NCI-H748 (cell line): ENCODE data around the gene AMN1.
"Not testable (repeated sequence)": the region's sequence is repeated elsewhere in the genome, so short reads cannot be mapped to it uniquely, and the experiment has no call there.

Source experiments
- DNase-seq: peaks from one replicate; lab custom pipeline; 2025; ENCODE audit not compliant: unreplicated experiment; lab: John Stamatoyannopoulos, UW

AMN1 gene

DNA sequence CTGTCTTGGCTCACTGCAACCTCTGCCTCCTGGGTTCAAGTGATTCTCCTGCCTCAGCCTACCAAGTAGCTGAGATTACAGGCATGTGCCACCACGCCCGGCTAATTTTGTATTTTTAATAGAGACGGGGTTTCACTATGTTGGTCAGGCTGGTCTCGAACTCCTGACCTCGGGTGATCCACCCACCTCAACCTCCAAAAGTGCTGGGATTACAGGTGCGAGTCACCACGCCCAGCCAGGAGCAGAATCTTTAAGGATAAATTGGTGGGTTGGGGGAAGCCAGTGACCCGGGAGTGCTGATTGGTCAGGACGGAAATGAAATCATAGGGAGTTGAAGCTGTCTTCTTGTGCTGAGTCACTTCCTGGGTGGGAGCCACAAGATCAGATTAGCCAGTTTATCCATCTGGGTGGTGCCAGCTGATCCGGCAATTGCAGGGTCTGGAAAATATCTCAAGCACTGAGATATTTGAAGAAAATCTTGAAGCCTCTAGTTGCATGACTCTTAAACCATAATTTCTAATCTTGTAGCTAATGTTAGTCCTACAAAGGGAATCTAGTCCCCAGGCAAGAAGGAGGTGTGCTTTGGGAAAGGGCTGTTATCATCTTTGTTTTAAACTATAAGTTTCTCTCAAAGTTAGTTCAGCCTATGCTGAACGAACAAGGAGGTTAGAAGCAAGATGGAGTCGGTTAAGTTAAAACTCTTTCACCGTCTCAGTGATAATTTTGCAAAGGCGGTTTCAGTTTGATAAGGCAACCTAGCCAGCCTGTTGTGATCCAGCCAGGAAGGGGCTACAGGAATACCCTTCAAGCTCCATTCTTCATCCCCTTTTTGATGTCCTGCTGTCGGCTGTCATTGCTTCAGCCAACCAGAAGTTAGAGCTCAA, 5.0 kb upstream of the AMN1 start:
- DNase-seq, result not testable (repeated sequence)

DNA sequence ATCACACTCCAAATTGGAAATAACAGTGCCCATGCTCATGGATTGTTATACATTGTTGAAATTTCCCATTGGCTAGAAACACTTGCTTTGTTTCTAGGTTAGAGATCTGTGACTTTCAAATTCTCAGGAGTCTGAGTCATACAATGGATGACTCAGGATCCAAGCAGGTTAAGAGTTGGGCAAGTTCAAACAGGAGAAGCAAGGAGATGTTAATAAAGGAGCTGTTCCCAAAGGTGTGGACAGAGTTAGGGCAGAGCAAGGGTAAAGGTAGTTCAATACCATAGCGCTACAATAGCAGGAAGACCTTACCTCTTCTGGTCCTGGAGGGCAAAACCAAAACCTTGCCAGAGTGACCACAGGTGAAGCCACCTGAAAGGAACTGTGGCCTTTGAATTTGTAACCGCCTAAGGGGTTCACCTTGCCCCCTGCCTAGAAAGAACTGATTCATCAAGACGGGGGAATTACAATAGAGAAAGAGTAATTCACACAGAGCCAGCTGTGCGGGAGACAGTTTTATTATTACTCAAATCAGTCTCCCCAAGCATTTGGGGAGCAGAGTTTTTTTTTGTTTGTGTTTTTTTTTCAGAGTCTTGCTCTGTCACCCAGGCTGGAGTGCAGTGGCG, 4.2 kb upstream of the AMN1 start:
- no peak for DNase-seq

DNA sequence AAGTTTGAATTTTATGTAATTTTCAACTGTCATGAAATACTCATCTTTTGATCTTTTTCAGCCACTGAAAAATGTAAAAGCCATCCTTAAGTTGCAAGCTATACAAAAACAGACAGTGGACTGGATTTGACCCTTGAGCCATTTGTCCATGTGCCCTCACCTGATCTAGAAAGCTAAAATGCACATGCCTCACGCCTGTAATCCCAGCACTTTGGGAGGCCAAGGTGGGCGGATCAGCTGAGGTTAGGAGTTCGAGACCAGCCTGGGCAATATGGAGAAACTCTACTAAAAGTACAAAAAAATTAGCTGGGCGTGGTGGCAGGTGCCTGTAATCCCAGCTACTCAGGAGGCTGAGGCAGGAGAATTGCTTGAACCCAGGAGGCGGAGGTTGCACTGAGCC, 2.4 kb upstream of the AMN1 start:
- not testable (repeated sequence) for DNase-seq

DNA sequence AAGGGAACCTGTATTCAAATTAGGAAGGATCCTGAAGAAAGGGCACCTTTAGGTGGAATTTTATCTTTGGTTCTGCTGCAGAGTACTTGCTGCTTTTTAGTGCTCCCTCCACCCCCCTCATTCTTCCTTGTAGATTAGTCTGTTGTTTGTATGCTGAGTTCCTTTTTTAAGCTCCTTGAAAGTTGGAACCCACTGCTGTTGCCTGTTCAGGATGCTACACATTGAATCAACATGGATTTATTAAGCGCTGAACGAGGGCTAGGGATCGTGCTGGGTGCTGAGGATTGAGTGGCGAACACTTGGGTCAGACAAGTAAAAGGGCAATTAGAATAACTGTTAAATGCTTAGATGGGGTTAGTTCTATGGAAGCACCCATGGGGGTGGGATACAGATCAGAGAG, 884 bp upstream of the AMN1 start:
- DNase-seq, result peak; percentile 56

DNA sequence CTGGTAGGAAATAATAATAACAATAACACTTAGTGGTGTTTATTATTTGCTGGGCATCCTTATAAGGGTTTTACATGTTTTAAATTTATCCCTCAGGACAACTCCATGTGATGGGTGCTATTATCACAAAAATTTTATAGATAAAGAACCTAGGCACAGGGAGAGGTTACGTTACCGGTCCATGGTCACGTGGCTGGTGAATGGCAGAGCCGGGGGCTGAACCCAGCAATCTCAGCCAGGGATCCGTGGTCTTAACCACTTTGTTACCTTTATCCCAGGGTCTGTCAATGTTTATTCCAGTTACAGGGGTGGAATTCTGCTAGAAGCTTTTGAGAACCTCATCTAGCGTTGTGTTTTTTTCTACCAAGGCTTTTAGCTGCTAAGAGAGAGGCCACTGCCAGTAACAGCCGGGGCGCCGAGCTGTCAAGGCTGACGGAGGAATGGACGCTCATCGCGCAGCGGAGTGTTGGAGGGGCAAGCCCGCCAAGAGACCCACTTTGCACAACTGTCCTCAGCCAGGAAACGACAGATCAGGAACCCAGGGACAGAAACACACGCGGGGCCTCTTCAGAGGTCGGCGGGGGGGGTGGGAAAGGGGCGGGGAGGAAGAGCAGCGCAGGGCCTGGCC, 418 bp downstream of the AMN1 start:
- peak; percentile 76 for DNase-seq

DNA sequence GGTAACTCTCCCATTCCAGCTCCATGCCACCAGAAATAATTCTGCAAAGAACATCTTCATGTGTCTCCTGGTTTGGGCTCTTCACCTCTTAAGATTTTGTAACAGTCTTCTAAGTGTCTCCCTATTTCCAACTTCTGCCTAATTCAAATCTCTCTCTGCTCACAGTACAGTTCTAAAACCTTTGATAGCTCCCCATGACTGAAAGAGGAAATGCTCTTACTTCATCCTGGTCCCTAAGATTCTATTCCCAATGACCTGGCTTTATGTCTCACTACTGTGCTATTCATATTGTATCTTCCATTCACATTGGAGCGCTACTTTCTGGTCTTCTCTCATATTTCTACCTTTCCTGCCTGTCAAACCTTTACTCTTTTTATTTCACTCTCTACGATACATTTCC, 1.6 kb downstream of the AMN1 start:
- DNase-seq, result no peak

DNA sequence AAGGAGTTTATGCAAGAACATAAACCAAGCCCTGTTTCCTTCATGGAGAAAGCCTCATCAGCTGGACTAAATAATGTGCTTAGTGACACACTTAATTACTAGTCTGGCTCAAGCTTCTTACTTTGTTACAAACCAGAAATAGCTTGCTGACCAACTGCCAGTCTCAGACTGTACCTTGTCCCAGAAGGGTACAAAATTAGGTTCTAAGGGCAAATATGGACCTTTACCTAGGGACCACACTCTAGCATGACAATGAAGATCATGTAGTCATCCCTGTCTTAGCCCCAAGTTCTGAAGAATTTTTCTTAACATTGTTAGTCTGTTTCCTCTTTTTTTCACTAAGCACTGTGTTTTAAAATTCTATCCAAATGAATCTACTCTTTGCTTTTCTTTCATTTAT, 2.2 kb downstream of the AMN1 start:
- DNase-seq, result no peak

DNA sequence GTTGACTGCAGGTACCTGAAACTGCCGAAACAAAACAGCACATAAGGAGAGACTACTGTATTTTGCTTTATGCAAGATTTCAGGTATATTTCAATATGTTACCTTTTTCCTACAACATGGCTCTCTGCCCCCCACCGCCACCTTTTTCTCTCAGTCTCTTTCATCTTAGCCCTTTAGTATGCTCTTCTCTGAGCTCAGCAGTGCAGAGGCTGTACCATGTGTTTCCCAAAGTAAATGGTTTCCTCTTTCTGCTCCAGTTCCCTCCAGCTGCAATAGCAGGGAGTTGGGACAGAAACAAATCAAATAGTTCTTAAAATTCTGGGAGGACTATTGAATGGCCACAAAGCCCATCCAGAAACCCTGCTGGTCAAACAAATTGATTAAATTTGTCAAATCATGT, 4.3 kb downstream of the AMN1 start:
- DNase-seq, result no peak

DNA sequence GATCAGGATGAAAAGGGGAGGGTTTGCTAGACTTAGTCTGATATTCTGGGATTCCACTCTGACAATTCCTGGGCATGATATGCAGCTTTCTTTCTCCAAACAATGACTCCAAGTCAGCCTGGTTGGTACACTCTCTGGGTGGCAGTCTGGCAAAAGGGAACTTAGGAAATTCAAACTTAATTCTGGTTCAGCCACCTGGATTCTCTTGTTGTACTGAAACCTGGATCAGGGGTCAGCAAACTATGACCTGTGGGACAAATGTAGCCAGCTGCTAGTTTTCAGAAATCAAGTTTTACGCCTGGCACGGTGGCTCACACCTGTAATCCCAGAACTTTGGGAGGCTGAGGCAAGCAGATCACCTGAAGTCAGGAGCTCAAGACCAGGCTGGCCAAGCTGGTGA, 6.2 kb downstream of the AMN1 start:
- DNase-seq, result no peak

DNA sequence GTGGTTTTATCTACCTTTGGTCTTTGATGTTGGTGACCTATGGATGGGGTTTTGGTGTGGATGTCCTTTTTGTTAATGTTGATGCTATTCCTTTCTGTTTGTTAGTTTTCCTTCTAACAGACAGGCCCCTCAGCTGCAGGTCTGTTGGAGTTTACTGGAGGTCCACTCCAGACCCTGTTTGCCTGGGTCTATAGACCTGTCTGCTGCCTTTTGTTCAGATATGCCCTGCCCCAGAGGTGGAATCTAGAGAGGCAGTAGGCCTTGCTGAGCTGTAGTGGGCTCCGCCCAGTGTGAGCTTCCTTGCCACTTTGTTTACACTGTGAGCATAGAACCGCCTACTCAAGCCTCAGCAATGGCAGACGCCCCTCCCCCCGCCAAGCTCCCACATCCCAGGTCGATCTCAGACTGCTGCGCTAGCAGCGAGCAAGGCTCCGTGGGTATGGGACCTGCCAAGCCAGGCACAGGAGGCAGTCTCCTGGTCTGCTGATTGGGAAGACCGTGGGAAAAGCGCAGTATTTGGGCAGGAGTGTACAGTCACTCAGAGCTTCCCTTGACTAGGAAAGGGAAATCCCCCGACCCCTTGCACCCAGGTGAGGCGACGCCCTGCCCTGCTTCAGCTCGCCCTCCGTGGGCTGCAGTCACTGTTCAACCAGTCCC, 10.2 kb downstream of the AMN1 start:
- DNase-seq, result not testable (repeated sequence)

DNA sequence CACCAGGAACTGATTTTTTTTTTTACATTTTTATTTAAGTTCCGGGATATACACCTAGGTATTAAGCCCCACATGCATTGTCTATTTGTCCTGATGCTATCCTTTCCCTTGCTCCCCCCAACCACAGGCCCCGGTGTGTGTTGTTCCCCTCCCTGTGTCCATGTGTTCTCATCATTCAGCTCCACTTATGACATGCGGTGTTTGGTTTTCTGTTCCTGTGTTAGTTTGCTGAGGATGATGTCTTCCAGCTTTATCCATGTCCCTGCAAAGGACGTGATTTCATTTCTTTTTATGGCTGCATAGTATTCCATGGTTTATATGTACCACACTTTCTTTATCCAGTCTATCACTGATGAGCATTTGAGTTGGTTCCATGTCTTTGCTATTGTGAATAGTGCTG, 11.8 kb downstream of the AMN1 start:
- DNase-seq, result not testable (repeated sequence)

DNA sequence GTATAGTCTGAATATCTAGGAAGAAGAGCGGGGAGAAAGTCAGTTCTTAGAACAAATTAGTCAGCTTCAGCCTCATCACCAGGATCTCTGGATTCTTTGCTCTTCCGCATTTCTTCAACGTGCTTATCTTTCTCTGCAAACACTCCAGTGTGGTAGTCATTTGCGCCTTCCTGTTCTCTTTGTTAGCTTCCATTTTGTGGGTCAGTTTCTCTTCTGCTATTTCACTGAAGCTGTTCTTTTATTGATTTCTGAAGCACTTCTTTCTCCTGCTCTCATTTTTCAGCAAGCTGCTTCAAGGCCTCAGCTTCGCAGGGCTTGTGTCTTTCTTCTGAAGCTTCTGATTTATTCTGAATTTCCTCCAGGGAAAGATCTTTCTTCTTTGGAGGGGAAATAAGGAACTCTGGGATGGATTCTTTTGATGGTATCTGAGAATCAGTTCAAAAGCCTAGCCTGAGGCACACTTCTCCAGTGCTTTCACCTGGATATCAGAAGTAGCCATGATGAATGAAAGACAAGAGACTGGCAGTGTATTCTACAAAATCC, 13.5 kb downstream of the AMN1 start:
- DNase-seq, result no peak

DNA sequence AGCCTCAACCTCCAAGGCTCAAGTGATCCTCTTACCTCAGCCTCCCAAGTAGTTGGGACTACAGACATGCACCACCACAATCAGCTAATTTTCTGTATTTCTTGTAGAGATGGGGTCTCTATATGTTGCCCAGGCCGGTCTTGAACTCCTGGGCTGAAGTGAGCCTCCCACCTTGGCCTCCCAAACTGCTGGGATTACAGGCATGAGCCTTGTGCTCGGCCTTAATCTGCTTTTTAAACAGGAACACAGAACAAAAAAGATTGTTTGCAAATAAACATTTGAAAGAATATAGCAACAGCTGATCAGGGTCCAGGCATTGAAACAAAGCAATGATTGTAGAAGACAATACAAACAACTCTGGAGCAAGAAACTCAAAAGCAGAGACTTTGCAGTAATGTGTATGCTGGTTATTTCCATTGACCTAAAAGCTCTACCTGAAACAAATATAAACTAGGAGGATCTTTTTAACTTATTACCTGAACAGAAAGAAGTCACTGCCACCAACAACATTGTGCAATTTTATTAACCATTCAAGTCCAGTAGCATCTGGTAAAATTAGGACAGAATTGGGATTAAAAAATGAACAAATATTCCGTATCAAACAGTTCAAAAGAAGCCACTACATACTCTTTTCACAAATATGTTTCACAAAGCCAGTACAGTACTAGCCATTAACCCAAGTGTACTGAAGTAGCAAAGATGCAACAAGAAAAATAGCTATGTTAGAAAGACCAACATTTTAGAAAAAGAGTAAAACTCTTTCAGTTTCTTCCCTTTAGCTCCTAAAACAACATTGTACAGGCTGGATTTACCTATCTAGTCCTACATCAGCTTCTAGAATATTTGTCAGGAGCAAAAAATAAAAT, 14.2 kb downstream of the AMN1 start:
- no peak for DNase-seq

DNA sequence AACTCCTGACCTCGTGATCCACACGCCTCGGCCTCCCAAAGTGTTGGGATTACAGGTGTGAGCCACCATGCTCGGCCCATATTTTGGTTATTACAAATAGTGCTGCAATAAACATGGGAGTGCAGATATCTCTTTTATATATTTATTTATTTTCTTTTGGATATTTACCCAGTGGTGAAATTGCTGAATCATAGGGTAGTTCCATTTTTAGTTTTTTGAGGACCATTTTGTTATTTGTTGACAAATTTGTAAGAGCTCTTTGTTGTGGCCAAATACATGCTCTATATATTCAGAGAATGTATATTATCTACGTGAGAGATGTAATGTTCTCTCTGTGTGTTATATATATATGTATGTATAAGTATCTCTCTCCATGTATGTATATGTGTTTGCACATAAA, 15.9 kb downstream of the AMN1 start:
- DNase-seq, result no peak

DNA sequence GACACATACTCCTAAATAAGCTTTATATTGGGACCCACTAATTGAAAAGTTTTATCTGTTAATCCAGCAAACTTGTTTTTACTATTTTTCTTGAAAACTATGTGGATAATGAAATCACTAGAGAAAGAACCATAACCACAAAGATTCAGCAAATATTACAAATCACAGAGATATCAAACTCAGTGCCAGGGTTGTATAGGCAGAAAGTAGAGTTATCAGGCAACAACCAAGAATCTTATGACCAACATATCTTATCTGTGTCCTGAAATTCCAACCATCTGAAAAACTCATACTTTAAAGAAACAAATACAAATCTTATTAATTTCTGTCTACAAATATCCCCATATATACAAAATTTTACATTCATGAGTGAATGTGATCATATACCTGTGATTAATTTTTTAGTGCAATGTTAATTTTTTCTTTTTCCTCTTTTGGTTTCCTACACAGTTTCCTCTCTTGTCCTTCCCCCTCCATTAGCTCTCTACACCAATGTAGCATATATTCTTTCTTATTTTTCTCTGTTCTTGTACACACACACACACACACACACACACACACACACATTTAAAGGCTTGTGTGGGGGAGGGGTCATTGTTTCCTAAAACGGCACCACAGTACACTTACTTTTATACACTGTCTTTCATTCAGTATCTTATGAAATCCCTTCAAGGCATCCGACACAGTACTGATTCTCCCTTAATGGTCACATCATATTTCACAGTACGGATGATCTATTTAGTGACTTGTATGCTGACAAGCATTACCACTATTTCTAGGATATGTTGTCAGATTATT, 18.6 kb downstream of the AMN1 start:
- DNase-seq, result no peak

DNA sequence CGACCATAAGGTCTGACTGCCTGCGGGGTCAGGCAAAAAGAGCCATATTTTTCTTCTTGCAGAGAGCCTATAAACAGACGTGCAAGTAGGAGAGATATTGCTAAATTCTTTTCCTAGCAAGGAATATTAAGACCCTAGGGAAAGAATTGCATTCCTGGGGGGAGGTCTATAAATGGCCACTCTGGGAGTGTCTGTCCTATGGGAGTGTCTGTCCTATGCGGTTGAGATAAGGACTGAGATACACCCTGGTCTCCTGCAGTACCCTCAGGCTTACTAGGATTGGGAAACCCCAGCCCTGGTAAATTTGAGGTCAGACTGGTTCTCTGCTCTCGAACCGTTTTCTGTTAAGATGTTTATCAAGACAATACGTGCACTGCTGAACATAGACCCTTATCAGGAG, 20.7 kb downstream of the AMN1 start:
- not testable (repeated sequence) for DNase-seq

DNA sequence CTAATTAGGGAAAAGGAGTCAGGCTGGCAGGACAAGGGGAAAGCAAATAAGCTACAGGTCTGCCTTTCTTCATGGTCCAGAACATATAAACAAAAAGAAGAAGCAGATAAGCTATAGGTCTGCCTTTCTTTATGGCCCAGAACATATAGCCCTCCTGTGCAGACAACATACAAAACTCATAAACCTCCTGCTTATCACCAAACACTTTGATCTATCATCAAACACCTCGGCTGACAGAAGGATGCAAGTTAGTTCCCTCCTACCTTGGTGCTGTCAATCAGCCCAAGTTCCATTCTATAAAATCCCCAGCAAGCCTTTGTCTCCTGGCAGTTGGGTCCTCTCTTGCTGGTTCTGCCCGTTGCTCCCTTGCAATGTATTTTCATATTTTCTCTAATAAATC, 23.2 kb downstream of the AMN1 start:
- no peak for DNase-seq

DNA sequence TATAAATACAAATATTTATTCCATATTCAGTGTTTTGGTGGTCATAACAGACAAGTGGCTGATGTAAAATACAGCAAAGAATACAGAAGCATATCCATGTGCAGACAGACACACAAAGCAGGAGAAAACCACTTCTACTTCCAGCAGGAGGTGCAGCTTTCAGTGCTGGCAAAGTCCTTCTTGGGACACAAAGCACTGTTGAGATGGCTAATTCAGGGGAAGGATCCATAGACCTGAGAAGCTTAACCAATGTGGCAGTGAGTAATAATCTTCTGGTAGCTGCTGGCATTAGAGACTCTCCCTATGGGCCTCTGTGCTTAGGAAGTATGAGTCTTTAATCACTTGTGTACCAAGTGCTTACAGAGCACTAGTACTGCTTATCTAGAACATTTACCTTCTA, 26.8 kb downstream of the AMN1 start:
- DNase-seq, result peak; percentile 9

DNA sequence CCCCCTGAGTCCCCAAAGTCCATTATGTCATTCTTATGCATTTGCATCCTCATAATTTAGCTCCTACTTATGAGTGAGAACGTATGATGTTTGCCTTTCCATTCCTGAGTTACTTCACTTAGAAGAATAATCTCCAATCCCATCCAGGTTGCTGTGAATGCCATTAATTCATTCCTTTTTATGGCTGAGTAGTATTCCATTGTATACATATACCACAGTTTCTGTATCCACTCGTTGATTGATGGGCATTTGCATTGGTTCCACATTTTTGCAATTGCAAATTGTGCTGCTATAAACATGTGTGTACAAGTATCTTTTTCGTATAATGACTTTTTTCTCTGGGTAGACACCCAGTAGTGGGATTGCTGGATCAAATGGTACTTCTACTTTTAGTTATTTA, 38.9 kb downstream of the AMN1 start:
- DNase-seq, result not testable (repeated sequence)

DNA sequence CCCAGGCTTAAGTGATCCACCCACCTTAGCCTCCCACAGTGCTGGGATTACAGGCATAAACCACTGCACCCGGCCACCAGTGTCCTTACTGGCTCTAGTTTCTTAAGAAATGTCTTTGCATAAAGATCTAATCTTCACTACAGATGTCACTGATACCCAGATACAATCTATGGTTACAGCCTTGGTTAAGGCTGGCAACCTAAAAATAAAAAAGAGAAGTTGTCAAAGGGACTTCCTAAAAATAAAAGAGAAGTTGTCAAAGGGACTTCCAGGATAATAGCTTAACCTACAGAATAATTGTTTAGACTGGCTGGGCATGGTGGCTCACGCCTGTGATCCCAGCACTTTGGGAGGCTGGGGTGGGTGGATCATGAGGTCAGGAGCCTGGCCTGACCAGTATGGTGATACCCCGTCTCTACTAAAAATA, 41.7 kb downstream of the AMN1 start:
- no peak for DNase-seq
